Globus pallidus (tissue), 1 donor: ENCODE results near the gene FLVCR2.
"Not testable (repeated sequence)": the region's sequence is repeated elsewhere in the genome, so short reads cannot be mapped to it uniquely, and the experiment has no call there.

ENCODE experiments used
- DNase-seq: peaks from one replicate; pipeline ENCODE4 v3.0.0-alpha.2; 2015; ENCODE audit warnings: low spot score

Gene FLVCR2

DNA sequence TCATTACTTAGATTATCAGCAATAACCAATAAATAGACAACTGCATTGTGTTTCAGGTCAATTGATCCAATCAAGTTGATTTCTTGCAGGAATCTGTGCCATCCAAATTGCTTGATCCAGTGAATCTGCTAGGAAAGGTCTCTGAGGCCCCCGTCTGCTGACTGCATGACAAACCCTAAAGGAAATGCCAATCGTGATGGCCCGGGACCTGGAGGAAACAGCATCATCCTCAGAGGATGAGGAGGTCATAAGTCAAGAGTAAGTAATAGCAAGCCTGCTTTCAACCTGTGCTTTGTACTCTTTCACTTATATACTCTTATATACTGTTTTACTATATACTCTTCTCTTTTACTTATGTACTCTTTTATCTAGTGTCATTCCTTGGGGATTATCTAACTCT is 84.5 kb downstream of the FLVCR2 start:
- DNase-seq = no peak

DNA sequence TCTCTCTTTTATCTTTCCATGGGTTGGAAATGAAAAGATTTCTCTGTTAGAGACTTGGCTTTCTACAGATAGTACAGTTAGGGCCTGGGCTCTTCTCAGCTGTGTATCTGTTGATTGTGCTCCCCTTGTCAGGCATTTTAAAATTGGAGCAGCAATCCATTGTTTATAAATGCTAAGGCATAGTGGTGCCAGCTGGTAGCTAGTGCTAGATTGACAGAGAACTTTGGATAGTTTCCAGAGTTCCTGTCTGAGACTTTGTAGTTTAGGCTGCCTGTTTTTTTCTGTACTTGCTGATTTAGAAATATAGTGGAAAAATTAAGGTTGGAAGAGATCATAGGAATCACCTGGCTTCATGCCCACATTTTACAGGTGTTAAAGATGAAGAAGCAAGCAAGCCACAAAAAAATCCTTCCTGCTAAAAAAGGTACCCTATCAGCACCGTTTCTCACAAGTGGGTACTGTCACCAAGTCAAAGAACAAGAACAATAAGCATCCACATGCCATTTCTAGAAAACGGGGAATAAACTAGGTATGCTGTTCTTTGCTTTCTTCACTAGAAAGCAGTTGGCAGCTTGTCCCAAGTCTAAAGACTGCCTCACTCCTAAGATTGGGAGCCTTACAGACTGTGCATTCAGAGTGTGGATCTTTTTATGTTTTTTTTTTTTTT is 88.8 kb downstream of the FLVCR2 start:
- peak; percentile 58 for DNase-seq

DNA sequence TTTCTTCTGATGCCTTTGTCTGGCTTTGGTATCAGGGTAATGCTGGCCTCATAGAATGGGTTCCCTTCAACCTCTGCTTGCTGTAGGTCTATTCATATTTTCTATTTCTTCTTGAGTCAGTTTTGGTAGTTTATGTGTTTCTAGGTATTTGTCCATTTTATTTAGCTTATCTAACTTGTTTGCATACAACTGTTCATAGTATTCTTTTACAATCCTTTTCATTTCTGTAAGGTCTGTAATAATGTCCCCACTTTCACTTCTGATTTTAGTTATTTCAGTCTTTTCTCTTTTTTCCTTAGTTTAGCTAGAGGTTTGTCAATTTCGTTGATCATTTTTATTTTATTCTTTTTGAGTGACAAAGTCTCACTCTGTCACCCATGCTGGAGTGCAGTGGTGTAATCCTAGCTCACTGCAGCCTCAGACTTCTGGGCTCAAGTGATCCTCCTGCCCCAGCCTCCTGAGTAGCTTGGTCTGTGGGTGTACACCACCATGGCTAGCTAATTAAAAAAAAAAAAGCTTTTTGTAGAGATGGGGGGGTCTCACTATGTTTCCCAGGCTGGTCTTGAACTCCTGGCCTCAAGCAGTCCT is 94.3 kb downstream of the FLVCR2 start:
- DNase-seq = no peak

DNA sequence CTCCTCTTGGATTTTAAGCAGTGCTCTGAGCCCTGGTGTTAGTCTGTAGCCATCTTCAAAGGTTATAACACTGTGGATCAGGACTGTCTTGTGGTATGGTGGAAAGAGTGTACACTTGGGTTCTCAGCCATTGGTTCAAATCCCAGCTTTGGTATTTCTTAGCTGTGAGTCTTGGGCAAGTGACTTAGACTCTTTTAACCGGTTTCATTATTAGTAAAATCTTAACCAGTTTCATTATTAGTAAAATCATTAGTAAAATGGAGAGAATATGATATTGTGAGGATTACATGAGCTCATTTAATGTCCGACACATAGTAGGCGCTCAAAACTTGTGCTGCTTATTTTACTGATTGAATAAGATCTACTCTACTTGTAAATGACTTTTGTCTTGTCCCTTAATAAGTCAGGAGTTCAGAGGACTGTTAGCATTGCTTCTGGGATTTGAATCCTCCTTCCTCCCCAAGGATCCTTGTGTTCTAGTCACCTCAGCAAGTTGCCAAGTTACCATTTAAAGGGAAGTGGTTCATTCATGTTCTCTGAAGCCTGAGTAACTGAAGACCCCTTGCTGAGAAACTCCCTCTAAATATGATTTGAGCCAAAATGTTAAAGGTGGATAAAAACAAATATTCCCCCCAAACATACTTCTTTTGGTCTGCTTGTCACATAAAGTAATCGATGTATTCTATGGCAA is 95.1 kb downstream of the FLVCR2 start:
- no peak for DNase-seq

DNA sequence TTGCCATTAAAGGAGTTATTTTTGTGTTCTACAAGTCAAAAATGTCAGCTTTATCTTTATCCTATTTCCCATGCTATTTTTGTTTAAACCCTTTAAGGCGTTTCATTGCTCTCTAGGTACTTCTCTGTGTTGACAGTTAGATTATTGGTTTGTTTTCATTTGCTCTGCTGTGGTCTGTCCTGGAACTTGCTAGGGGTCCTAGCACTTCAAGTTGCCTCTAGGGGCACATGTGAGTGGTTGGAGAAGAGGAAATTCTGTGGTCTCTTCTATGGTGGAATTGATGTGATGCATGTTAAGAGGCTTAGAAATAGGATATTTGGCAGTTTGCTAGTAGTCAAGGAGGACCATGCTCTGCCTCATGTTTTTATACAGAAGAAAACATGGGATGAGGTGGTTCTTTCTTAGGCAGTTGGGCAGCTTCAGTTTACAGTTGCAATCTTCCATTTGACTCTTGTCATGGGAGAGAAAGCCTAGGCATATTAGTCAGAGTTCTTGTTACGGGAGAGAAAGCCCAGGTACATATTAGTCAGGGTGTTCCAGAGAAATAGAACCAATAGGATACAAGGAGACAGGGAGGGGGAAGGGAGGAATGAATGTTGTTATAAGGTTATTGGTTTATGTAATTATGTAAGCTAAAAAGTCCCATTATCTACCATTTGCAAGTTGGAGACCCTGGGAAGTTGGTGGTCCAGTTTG is 97.0 kb downstream of the FLVCR2 start:
- DNase-seq = no peak

DNA sequence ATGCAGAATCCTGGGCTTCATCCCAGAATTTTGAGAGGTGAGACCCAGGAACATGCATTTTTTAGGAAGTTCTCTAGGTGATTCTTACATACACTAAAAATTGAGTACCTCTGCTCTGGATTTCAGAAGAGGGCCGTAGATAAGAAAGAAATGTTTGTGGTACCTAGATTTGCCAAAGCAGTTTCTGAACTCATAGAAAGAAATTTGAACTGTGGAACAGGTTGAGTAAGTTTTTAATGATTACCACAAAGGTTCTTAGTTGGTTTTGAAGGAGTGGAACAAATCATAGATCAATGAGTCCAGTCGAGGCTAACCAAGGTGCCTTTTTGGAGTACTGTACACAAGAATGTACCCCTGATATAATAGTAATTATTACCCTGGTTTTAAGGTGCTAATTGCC is 107.5 kb downstream of the FLVCR2 start:
- DNase-seq = no peak

DNA sequence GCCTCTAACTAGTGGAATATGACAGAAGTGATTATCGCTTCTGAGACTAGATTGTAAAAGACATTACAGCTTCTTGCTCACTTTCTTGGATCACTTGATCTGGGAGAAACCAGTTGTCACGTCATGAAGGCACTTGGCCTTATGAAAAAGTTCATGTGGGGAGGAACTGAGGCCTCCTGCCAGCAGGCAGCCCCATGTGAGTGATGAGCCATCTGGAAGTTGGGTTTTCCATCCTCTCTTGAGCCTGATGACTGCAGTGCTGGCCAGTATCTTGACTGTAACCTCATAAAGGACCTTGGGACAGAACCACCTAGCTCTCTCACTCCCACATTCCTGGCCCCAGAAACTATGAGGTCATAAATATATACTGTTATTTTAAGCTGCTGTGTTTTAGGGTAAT is 110.6 kb downstream of the FLVCR2 start:
- DNase-seq = no peak

DNA sequence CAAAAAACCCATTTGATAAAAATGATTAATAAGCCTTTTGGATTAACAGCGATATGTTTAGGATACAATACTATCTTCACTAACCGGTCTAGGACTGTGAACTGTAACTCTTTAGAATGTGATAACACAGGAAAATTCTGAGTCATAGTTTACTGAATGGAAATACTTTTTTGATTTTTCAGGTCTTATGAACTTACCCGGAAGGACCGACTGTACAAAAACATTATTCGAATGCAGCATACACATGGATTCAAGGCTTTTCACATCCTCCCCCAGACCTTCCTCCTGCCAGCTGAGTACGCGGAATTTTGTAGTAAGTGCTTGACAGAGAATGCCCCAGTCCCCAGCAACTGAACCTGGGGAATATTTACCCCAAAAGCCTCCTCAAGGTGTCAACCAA is 111.6 kb downstream of the FLVCR2 start:
- DNase-seq = no peak

DNA sequence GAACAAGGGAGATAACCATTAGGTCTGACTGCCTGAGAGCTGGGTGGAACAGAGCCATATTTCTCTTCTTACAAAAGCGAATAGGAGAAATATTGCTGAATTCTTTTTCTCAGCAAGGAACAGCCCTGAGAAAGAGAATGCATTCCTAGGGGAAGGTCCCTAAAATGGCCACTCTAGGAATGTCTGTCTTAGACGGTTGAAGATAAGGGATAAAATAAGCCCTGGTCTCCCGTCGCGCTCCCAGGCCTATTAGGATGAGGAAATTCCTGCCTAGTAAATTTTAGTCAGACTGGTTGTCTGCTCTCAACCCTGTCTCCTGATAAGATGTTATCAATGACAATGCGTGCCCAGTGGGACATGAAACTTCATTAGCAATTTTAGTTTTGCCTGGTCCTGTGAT is 116.6 kb downstream of the FLVCR2 start:
- not testable (repeated sequence) for DNase-seq

DNA sequence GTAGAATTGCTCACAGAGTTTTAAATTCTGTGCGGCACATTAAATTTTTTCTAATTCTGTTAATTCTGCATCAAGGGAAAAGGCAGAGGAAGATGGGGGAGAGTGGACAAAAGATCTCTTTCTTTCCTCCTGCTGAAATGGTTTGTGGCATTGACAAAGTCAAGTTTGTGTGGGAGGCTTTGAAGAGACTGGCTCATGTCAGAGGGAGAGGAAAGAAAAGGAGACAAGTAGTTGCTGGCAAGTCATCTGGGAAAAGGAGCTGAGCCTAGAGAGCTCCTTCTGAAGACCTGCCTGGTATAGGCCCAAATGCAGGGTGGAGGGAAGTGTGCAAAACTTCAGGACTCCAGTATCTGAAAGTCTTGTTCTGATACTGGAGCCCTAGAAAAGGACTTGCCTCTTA is 119.0 kb downstream of the FLVCR2 start:
- DNase-seq = peak; percentile 73
